HG03571 (cell line): ENCODE measurements around the gene ATP2B3.
"Not testable (repeated sequence)": the region's sequence is repeated elsewhere in the genome, so short reads cannot be mapped to it uniquely, and the experiment has no call there.

Source experiments
- ATAC-seq: cut with Tn5 transposase; IDR thresholded peaks from one replicate; pipeline ENCODE4 v1.9.1; 2021; ENCODE audit not compliant: unreplicated experiment

Gene ATP2B3

GRCh38 chrX:153592091-153592833 is 74.8 kb downstream of the ATP2B3 start:
- ATAC-seq, result no peak

- no peak for ATAC-seq
Measured at GRCh38 chrX:153592966-153593688, 75.7 kb downstream of the ATP2B3 start.

- ATAC-seq, result no peak
Measured at GRCh38 chrX:153593811-153594500, 76.5 kb downstream of the ATP2B3 start.

GRCh38 chrX:153595387-153595786 is 77.9 kb downstream of the ATP2B3 start:
- no peak for ATAC-seq

- no peak for ATAC-seq
Measured at GRCh38 chrX:153595859-153596857, 78.7 kb downstream of the ATP2B3 start.

GRCh38 chrX:153596981-153597750 is 79.7 kb downstream of the ATP2B3 start:
- ATAC-seq, result no peak

GRCh38 chrX:153598541-153599191 is 81.2 kb downstream of the ATP2B3 start, which contains the start of gene CCNQ:
CCNQ (minus strand) TSS chrX:153599139; CDS start chrX:153599073, 66 bp downstream.
- peak; percentile 58 for ATAC-seq

GRCh38 chrX:153599192-153600031 is 82.0 kb downstream of the ATP2B3 start:
- peak; percentile 82 for ATAC-seq

GRCh38 chrX:153600032-153600373 is 82.6 kb downstream of the ATP2B3 start:
- no peak for ATAC-seq

GRCh38 chrX:153600921-153601320 is 83.5 kb downstream of the ATP2B3 start:
- no peak for ATAC-seq

GRCh38 chrX:153601511-153602110 is 84.2 kb downstream of the ATP2B3 start:
- ATAC-seq, result no peak

- ATAC-seq, result no peak
Measured at GRCh38 chrX:153602601-153603000, 85.2 kb downstream of the ATP2B3 start.

- no peak for ATAC-seq
Measured at GRCh38 chrX:153603131-153603656, 85.8 kb downstream of the ATP2B3 start.

GRCh38 chrX:153604666-153605380 is 87.4 kb downstream of the ATP2B3 start:
- ATAC-seq, result not testable (repeated sequence)

- ATAC-seq, result no peak
Measured at GRCh38 chrX:153606503-153606902, 89.1 kb downstream of the ATP2B3 start.

- ATAC-seq, result no peak
Measured at GRCh38 chrX:153608376-153608775, 90.9 kb downstream of the ATP2B3 start.

- ATAC-seq, result no peak
Measured at GRCh38 chrX:153608806-153609205, 91.4 kb downstream of the ATP2B3 start.
